BLaER1 treated with 17β-estradiol and CSF1 and Interleukin-3, amounts not matched to agents 10 nM and 100 nM (cell line): ENCODE results near the gene LGALS4.

ENCODE experiments used
- H3K27ac ChIP-seq, 11 experiments: shearing (Covaris generic); formaldehyde crosslinking; 2 replicates each; pipeline ENCODE4 v1.8.1; 2022
- H3K27me3 ChIP-seq, 11 experiments: shearing (Covaris generic); formaldehyde crosslinking; 2 replicates each; pipeline ENCODE4 v1.8.1; 2022
- H3K36me3 ChIP-seq, 11 experiments: shearing (Covaris generic); formaldehyde crosslinking; 2 replicates each; pipeline ENCODE4 v1.8.1; 2022
- H3K4me1 ChIP-seq, 10 experiments: shearing (Covaris generic); formaldehyde crosslinking; 2 replicates each; pipeline ENCODE4 v1.8.1; 2022
- H3K4me2 ChIP-seq, 11 experiments: shearing (Covaris generic); formaldehyde crosslinking; 2 replicates each; pipeline ENCODE4 v1.8.1; 2022
- H3K4me3 ChIP-seq, 10 experiments: shearing (Covaris generic); formaldehyde crosslinking; 2 replicates each; pipeline ENCODE4 v1.8.1; 2022
- H3K9ac ChIP-seq, 11 experiments: shearing (Covaris generic); formaldehyde crosslinking; 2 replicates each; pipeline ENCODE4 v1.8.1; 2022
- H3K9me3 ChIP-seq, 11 experiments: shearing (Covaris generic); formaldehyde crosslinking; replicated peaks in 1 of 11; 2 replicates each; pipeline ENCODE4 v1.8.1; 2022
- H4K20me1 ChIP-seq, 11 experiments: shearing (Covaris generic); formaldehyde crosslinking; 2 replicates each; pipeline ENCODE4 v1.8.1; 2022
- Cebpa-rat ChIP-seq, 11 experiments: shearing (Covaris generic); IDR thresholded peaks; 2 replicates each; pipeline ENCODE4 v1.8.1; 2022

The LGALS4 gene

DNA sequence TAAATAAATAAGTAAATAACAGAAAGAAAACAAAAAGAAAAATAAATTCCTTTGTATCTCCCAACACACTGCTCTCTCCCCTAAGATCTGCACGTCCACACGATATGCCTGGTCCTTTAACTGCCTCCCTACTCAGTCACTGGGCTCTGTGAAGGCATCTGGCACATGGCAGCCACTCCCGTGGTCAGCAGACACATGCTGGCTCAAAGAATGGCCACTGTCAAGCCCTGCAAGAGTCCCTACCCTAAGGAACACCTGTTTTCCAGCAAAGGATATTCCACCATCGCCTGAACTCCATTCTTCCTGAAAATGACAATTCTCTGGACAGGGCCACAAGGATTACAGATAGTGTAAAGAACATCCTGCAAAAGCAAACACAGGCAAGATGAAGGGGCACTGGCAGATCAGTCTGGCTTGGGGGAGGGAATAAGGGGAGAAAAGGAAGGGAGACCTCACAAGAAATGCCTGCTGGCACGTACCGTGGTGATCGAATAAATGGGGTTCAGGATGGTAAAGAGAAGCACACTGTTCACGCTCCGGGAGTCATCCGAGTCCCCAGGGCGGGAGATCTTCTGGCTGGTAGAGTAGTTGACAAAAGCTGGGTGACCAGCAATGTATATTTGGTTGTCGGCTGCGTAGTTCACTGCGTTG, 32.8 kb upstream of the LGALS4 start:
- Histone ChIP-seq H4K20me1 (peaks cover 86 to 88% (median 87%) of the 10 kb centered on the region in 11 experiments), H3K36me3 (peaks cover 83 to 86% (median 84%) of the 10 kb centered on the region in 11 experiments)

DNA sequence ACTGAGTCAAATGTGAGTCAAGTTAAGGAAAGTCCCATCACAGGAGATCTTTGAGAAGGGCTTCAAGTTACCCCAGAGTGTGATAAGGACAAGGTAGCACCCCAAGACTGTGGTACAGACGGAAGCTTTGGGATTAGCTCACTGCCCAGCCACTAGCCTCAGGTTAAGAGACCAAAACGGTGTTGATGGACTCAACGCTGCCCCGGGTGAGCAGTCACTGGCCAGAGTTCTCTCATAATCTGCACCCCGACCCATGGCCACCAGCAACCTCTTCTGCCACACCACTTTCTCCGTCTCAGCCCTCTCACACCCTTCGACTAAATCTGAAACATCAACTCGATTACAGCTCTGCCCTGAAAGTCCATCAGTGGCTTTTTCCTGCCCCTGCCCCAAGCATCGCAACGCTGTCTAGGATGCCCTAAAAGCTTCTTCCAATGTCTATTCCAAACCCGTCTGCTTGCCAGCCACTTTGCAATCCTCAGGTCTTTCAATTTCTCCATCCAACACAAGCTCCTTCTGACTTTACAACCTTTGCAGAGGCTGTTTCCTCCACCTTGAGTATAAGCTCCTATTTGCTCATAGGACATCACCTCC, 31.4 kb upstream of the LGALS4 start:
- peak overlapping the region in 10 of 11 experiments; percentile 7 to 100 (median 76); a peak in 18 of 22 replicates for H3K4me2 ChIP-seq
- H3K27ac ChIP-seq, result no peak overlapping the region; a peak in 1 of 22 replicates
- H3K9ac ChIP-seq, result peak overlapping the region in 10 of 11 experiments; percentile 6 to 100 (median 51); a peak in 14 of 22 replicates
- H3K4me3 ChIP-seq, result peak overlapping the region in 1 of 10 experiments; percentile 12; a peak in 1 of 20 replicates
- H3K27me3 ChIP-seq, result no peaks in the 10 kb centered on the region
- peaks cover 55 to 82% (median 72%) of the 10 kb centered on the region in 10 experiments for H3K4me1 ChIP-seq
- TF ChIP-seq Cebpa-rat (IDR thresholded peaks at IDR 0.05), result no peak
- H3K9me3 ChIP-seq, result no peaks in the 10 kb centered on the region
- peaks cover 98 to 100% (median 99%) of the 10 kb centered on the region in 11 experiments for H4K20me1 ChIP-seq
- H3K36me3 ChIP-seq, result peaks cover 95 to 99% (median 97%) of the 10 kb centered on the region in 11 experiments

More for the DNA sequence above, 32.8 kb upstream of the LGALS4 start:
- Histone ChIP-seq H3K9ac (peak overlapping the region in 9 of 11 experiments; percentile 20 to 100 (median 53); a peak in 11 of 22 replicates), H3K9me3 (no peaks in the 10 kb centered on the region), H3K27me3 (no peaks in the 10 kb centered on the region), H3K4me3 (no peak overlapping the region), H3K27ac (peak overlapping the region in 1 of 11 experiments; percentile 15; a peak in 2 of 22 replicates), H3K4me1 (peaks cover 55 to 82% (median 72%) of the 10 kb centered on the region in 10 experiments), H3K4me2 (peak overlapping the region in 10 of 11 experiments; percentile 9 to 100 (median 94); a peak in 17 of 22 replicates)
- no peak for TF ChIP-seq Cebpa-rat (IDR thresholded peaks at IDR 0.05)

DNA sequence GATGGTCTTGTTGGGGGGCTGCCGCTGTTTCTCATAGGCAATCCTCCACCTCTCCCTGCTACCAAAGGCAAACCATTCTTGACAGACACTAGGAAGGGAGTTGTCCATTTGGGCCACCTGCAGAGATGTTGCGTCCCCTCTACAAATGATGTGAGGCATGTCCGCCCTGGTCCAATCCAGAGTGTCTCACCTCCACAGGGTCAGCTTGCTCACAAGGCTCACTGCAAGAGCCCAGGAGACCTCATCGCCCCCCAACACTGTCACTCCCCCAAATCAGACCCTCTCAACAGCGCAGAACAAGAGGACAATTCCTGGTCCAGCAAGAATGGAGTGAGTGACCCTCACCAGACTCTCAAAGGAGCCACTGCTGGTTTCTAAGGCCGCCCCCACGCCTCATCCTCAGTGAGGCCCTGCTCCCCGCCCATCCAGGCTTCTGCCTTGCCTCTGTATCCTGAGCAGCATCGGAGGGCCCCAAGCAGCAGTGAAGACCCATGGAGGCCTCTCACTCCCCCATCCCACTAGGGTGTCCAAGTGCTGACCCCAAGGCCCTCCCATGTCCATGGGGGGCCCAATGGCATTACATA, 30.5 kb upstream of the LGALS4 start:
- H3K4me3 ChIP-seq, result peak overlapping the region in 7 of 10 experiments; percentile 1 to 33 (median 10); a peak in 6 of 20 replicates
- H3K9me3 ChIP-seq, result no peaks in the 10 kb centered on the region
- no peak for TF ChIP-seq Cebpa-rat (IDR thresholded peaks at IDR 0.05)
- no peaks in the 10 kb centered on the region for H3K27me3 ChIP-seq
- peak overlapping the region in 7 of 11 experiments; percentile 8 to 55 (median 28); a peak in 11 of 22 replicates for H3K27ac ChIP-seq
- peaks cover 49 to 77% (median 67%) of the 10 kb centered on the region in 10 experiments for H3K4me1 ChIP-seq
- peak overlapping the region; percentile 3 to 100 (median 52); a peak in 19 of 22 replicates for H3K9ac ChIP-seq
- peak overlapping the region; percentile 7 to 100 (median 74); a peak in 20 of 22 replicates for H3K4me2 ChIP-seq
- H3K36me3 ChIP-seq, result peaks cover 98 to 100% (median 99%) of the 10 kb centered on the region in 11 experiments
- peaks cover 98 to 100% (median 99%) of the 10 kb centered on the region in 11 experiments for H4K20me1 ChIP-seq

DNA sequence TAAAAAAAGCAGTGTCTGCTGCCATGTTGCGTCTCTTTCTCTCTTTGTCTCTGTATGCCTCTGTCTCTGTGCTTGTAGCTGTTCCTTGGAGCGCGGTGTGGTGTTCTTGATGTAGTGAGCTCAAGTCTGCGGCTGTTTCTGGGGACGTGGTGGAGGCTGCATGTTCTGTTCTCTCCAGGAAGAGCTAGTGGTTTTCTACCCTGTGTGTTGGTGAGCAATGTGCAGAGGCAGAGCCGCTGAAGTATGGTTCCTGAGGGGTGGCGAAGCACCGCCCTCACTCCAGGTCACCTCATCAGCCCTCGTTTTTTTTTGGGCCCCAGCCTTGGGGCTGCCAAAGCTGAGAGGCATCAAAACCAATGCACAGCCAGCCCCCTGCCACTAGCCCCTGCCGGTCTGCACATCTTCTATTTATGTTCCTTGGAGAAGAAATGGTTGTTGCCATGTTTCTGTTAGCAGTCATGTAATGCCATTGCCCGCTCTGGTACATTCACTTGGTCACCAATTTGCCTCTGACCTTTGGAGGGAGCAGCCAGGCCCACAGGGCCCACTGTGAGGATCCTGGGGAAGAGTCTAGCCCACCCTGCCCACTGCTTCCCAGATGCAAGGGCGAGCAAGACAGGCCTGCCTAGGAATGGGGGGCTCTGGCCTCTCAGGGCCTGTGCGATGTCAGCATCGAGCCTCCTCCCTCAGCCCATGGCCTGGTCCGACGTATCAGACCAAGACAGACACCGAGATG, 29.9 kb upstream of the LGALS4 start:
- TF ChIP-seq Cebpa-rat (IDR thresholded peaks at IDR 0.05), result no peak
- peak overlapping the region; percentile 7 to 100 (median 74); a peak in 20 of 22 replicates for H3K4me2 ChIP-seq
- peaks cover 98 to 100% (median 99%) of the 10 kb centered on the region in 11 experiments for H4K20me1 ChIP-seq
- H3K4me3 ChIP-seq, result peak overlapping the region in 6 of 10 experiments; percentile 1 to 33 (median 14); a peak in 6 of 20 replicates
- peaks cover 98 to 100% (median 99%) of the 10 kb centered on the region in 11 experiments for H3K36me3 ChIP-seq
- H3K9me3 ChIP-seq, result no peaks in the 10 kb centered on the region
- H3K27ac ChIP-seq, result peak overlapping the region in 9 of 11 experiments; percentile 1 to 55 (median 28); a peak in 13 of 22 replicates
- H3K9ac ChIP-seq, result peak overlapping the region; percentile 3 to 100 (median 52); a peak in 19 of 22 replicates
- no peaks in the 10 kb centered on the region for H3K27me3 ChIP-seq
- peaks cover 42 to 70% (median 60%) of the 10 kb centered on the region in 10 experiments for H3K4me1 ChIP-seq

DNA sequence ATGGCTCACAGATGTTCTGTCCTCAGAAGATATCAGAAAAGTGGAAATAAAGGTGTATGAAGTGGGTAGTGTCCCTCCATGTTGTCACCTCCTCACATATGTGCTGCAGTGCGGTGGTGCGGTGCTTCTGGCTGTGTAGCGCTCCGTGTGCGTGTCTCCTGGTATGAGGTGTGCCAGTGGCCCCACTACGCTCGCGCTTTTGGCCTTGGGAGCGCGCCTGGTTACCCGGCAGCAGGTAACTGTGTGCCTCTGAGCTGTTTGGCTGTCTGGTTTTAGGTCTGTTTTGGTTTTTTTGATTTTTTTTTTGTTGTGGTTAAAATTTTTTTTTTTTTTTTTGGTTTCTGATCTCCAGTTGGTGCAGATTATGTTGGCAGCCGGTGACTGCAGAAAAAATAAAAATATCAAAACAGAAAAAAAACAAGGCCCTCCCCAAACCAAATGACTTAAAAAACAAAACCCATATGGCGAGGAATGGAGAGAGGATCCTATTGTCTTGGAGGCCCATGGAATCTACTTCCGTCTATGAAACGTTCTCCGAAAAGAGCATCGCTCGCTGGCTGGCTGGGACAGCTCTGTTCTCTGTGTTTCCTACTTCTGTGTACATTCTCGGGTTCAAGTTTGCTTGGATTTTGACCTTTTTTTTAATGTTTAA, 29.2 kb upstream of the LGALS4 start:
- no peaks in the 10 kb centered on the region for H3K27me3 ChIP-seq
- H3K27ac ChIP-seq, result peak overlapping the region in 8 of 11 experiments; percentile 1 to 55 (median 26); a peak in 9 of 22 replicates
- H4K20me1 ChIP-seq, result peaks cover 98 to 100% (median 99%) of the 10 kb centered on the region in 11 experiments
- TF ChIP-seq Cebpa-rat (IDR thresholded peaks at IDR 0.05), result no peak
- no peaks in the 10 kb centered on the region for H3K9me3 ChIP-seq
- peak overlapping the region in 1 of 10 experiments; percentile 33; a peak in 2 of 20 replicates for H3K4me3 ChIP-seq
- peak overlapping the region in 9 of 11 experiments; percentile 38 to 100 (median 79); a peak in 16 of 22 replicates for H3K4me2 ChIP-seq
- H3K9ac ChIP-seq, result peak overlapping the region in 10 of 11 experiments; percentile 3 to 100 (median 52); a peak in 16 of 22 replicates
- H3K4me1 ChIP-seq, result peaks cover 35 to 63% (median 53%) of the 10 kb centered on the region in 10 experiments
- H3K36me3 ChIP-seq, result peaks cover 98 to 100% (median 99%) of the 10 kb centered on the region in 11 experiments

DNA sequence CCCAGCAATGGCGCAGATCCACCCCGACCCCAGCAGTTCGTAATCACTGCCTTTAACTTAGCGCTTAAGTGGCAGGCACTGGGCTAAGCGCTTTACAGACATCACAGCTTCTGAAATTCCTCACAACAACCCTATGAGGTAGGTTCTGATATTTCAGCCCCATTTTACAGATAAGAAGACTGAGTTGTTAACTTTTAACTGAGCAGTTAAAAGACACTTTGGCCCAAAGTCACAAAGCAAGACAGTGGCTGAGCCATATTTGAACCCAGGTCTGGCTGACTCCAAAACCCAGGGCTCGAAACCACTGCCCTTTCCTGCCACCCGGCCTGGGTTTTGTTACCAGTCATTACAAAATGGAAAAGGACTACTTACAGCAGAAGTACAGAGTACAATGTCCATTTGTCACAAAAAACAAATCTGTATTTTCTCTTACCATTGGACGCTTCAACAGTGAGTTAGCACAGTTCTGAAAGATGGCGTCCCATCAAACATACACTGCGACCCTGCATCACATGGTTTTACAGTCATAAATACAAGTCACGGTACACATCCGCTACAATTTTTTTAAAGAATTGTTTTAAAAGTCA, 28.5 kb upstream of the LGALS4 start:
- H3K9ac ChIP-seq, result peak overlapping the region in 3 of 11 experiments; percentile 52 to 100 (median 60); a peak in 5 of 22 replicates
- peak overlapping the region in 1 of 11 experiments; percentile 55; a peak in 2 of 22 replicates for H3K27ac ChIP-seq
- H4K20me1 ChIP-seq, result peaks cover 98 to 100% (median 99%) of the 10 kb centered on the region in 11 experiments
- no peak overlapping the region; a peak in 1 of 20 replicates for H3K4me3 ChIP-seq
- peaks cover 98 to 100% (median 99%) of the 10 kb centered on the region in 11 experiments for H3K36me3 ChIP-seq
- TF ChIP-seq Cebpa-rat (IDR thresholded peaks at IDR 0.05), result no peak
- no peaks in the 10 kb centered on the region for H3K9me3 ChIP-seq
- peaks cover 31 to 57% (median 47%) of the 10 kb centered on the region in 10 experiments for H3K4me1 ChIP-seq
- H3K4me2 ChIP-seq, result peak overlapping the region in 4 of 11 experiments; percentile 65 to 98 (median 76); a peak in 5 of 22 replicates
- H3K27me3 ChIP-seq, result no peaks in the 10 kb centered on the region

DNA sequence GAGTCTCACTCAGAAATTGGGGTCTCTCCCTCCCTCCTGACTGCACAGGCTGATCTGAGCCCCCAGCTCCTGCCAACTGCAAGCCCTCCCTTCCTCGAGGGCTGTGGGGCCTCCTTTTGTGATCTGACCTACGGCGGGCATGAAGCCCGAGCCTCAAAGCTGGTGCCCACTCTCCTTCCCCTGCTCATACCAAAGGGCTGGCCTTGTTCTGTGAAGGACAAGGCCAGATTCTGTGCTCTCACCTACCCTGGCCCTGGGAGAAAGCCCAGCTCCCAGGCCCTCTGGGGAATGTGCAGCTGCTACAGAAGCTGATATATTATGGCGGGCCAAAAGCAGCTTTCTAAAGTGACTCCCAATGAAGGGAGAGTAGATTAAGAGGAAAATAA, 27.8 kb upstream of the LGALS4 start:
- TF ChIP-seq Cebpa-rat (IDR thresholded peaks at IDR 0.05), result no peak
- Histone ChIP-seq H3K9ac (peak overlapping the region in 2 of 11 experiments; percentile 11 to 21; a peak in 2 of 22 replicates), H3K4me3 (no peak overlapping the region), H3K27me3 (no peaks in the 10 kb centered on the region), H3K4me1 (peaks cover 24 to 50% (median 40%) of the 10 kb centered on the region in 10 experiments), H4K20me1 (peaks cover 91 to 100% (median 99%) of the 10 kb centered on the region in 11 experiments), H3K9me3 (no peaks in the 10 kb centered on the region), H3K4me2 (no peak overlapping the region), H3K27ac (peak overlapping the region in 1 of 11 experiments; percentile 29; a peak in 1 of 22 replicates), H3K36me3 (peaks cover 98 to 100% (median 99%) of the 10 kb centered on the region in 11 experiments)
